ENCODE data around the gene POLR2C.
A peak's percentile ranks its signal among the peaks of the same experiment; 100 is the strongest.
"Not testable (repeated sequence)": the region's sequence is repeated elsewhere in the genome, so short reads cannot be mapped to it uniquely, and the experiment has no call there.

POLR2C gene

GRCh38 chr16:57479976-57480753, 17.7 kb downstream of the POLR2C start:
- DNase-seq: no peak

GRCh38 chr16:57480754-57481230, 18.3 kb downstream of the POLR2C start:
- DNase-seq: no peak

- no peak for DNase-seq
Measured at GRCh38 chr16:57481421-57481820, 18.9 kb downstream of the POLR2C start.

- no peak for DNase-seq
Measured at GRCh38 chr16:57482845-57483545, 20.5 kb downstream of the POLR2C start.

GRCh38 chr16:57483725-57484514, 21.4 kb downstream of the POLR2C start:
- no peak for DNase-seq

GRCh38 chr16:57484515-57485005, 22.1 kb downstream of the POLR2C start:
- no peak for DNase-seq

GRCh38 chr16:57485091-57485915, 22.8 kb downstream of the POLR2C start:
- DNase-seq: no peak

- peak in 1 of 2 experiments; percentile 23 for DNase-seq
Measured at GRCh38 chr16:57485916-57486857, 23.7 kb downstream of the POLR2C start, which contains the start of gene DOK4. TSS of gene DOK4 (minus strand) at chr16:57486493. CDS start at chr16:57479507, 6,986 bp downstream.

- DNase-seq: no peak
Measured at GRCh38 chr16:57486858-57487834, 24.7 kb downstream of the POLR2C start.

GRCh38 chr16:57489229-57489628, 26.8 kb downstream of the POLR2C start:
- no peak for DNase-seq

GRCh38 chr16:57493767-57494166, 31.3 kb downstream of the POLR2C start:
- DNase-seq: no peak

GRCh38 chr16:57497121-57497520, 34.6 kb downstream of the POLR2C start:
- DNase-seq: no peak

GRCh38 chr16:57498031-57498430, 35.6 kb downstream of the POLR2C start:
- no peak for DNase-seq

GRCh38 chr16:57499941-57500340, 37.5 kb downstream of the POLR2C start:
- DNase-seq: not testable (repeated sequence)

- DNase-seq: no peak
Measured at GRCh38 chr16:57500578-57501111, 38.2 kb downstream of the POLR2C start.

GRCh38 chr16:57501492-57501891, 39.0 kb downstream of the POLR2C start:
- no peak for DNase-seq

- no peak for DNase-seq
Measured at GRCh38 chr16:57502048-57502775, 39.7 kb downstream of the POLR2C start.

GRCh38 chr16:57503366-57503765, 40.9 kb downstream of the POLR2C start:
- no peak for DNase-seq

GRCh38 chr16:57504001-57504400, 41.5 kb downstream of the POLR2C start:
- DNase-seq: no peak

Data from SW 1271 (cell line).